Hematopoietic multipotent progenitor cell treated with erythropoietin and hydrocortisone succinate and interleukin-3 and kit ligand, for 8 days (in vitro differentiated cells): Measurements from ENCODE around the gene ATP6V1F.

ENCODE experiments used
- DNase-seq: peaks from one replicate; pipeline ENCODE4 v3.0.0-alpha.2; 2015

The ATP6V1F gene

DNA sequence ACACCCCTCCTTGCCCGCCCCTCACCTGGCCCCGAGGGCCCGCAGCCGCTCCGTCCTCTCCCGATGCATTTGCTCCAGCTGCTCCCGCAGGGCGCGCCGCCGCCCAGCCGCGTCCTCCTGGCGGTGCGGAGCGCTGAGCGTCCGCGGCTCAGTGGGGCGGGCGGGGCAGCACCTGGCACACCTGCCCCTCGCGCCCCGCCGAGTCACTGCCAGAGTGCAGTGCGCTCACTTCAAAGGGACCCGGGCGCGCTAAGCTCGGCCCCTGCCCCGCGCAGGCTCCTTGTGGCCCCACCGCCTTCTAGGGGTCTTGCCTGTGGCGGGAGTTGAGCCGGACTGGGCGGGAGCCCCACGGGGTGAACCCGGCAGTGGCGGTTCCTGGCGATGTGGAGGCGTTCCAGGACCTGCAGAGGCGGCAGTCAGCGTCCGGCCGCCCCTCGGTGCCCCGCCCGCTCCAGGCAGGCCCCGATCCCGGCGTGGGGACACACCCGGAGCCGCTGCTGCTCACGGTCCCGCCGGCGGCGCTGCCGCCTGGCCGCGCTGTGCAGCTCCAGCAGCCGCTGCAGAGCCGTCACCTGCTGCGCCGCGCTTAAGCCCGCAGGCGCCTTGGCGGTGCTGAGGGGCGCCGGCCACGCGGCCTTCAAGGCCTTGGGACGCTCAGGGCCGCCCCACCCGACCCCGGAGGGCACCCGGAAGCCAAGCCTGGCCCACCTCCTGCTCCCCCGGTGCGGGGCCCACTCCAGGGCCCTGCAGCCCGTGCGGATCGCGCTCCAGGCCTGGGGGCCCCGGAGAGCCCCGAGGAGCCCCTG, 6.7 kb downstream of the ATP6V1F start:
- DNase-seq: peak; percentile 51

DNA sequence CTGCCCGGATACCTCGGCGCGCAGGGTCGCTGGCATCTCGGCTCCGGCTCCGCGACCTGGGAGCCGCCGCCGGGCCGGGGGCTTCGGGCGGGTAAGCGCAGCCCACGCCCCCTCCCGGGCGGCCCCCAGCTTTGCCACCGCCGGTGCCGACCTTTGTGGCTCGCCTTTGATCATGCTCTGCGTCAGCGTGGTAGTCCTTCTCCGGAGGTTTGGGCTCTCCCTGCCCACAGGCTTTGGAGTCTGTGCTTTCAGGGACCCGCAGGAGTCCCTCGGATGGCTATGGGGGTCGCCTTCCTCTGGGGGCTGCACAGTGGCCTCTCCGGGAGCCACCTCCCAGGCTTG, 7.3 kb downstream of the ATP6V1F start:
- DNase-seq: no peak

DNA sequence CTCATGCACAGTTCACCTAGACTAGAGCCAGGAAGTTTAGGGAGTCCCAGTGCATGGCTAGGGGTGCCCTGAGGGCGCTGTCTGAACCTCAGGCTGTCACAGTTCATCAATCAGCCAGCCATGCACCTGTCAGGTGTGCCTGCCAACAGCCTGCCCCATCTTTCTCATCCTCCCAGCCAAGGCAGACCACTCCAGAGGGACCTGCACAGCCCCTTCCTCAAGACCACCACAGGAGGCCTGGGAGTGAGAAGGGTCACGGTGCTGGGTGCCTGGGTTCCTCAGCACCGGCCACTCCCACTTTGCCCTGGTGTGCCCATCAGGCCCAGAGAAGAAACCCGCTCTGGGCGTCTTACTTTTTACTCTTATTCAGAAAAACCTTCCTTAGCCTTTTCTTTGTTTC, 8.4 kb downstream of the ATP6V1F start:
- DNase-seq: no peak

DNA sequence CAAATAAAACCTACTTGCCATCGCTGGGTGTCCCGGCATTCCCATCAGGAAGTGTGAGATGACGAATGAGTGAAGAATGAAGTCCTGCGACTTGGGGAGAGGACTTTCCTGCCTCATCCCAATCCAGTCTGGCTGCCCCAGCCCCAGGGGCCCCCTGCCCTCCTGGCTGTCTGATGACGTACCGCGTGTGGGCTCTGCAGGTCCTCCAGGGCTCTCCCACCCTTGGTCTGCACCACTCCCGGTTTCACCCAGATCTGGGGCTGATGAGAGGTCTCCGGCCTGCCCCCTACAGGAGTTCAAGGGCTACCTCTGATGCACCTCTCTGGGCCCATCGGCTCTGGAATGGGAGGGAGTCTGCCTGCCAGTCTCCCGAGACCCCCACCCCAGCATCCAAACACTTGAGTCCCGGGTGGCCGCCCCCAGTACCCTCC, 9.8 kb downstream of the ATP6V1F start:
- no peak for DNase-seq

DNA sequence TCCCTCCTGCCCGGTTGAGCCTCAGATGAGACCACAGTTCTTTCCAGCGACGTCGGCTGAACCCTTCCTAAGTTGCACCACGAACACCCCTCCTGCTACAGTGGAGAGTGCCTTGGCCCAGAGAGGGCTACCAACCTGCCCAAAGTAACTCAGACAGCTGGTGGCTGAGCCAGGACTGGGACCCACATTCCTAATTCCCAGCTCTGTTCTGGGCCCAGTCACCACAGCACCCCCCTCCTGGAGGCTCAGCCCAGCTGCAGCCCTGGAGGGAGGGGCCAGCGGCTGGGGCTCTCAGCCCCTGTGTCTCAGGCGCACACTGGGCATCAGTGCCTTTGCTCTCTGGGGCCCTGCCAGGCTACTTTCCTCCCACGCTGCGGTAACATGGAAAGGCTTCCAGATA, 10.6 kb downstream of the ATP6V1F start:
- no peak for DNase-seq

DNA sequence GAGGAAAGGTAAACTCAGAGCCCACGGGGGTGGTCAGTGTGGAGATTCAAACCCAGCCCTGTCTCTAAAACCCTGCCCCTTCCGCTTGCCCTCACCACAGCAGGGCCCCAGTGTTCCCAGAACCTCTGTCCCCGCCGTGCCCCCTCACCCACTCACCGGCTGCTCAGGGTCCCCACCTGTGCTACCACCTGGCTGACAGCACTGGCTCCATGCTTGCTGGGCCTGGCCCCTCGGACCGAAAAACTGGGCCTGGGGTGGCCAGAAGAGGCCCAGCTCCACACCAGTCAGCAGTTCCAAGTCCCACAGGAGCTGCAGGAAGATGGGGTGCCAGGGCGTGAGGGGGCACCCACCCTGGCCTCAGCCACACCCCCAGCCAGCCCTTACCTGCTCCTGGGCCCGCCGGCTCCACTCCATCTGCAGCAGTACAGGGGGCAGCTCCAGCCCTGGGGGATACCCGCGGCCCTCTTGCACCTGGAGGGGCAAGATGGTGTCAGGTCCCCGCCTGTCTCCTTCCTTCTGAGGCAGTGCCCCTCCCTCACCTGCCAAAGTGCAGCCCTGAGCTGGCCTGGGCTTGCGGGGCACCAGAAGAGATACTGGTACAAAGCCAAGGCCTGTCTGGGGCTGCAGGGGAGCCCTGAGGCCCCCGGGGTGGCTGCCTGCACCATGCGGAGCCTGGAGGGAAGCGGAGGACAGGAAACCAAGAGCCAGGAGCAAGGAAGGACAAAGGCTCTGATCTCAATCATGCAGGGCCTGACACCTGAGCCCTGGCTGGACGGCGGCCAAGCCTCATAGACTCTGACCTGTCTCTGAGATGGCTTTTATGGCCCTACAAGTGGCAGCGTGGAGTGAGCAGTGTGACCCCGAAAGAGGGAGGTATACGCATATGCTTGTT, 11.7 kb downstream of the ATP6V1F start:
- no peak for DNase-seq

DNA sequence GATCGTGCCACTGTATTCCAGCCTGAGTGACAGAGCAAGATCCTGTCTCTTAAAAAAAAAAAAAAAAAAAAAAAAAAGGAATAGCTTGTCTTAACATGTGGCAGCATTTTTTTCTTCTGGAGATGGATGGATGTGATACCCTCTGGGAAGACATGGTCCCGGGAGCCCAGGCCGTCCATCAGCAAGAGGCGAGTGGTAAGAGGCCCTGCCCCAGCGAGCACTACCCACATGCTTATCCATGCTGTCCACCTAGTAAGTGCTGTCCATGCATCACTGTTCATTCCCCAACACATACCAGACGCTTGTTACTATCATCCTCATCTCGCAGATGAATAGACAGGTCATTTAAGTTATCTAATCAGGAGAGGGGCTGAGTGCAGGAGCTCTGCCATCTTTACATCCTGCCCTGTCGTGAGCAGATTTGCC, 12.9 kb downstream of the ATP6V1F start:
- DNase-seq: no peak

DNA sequence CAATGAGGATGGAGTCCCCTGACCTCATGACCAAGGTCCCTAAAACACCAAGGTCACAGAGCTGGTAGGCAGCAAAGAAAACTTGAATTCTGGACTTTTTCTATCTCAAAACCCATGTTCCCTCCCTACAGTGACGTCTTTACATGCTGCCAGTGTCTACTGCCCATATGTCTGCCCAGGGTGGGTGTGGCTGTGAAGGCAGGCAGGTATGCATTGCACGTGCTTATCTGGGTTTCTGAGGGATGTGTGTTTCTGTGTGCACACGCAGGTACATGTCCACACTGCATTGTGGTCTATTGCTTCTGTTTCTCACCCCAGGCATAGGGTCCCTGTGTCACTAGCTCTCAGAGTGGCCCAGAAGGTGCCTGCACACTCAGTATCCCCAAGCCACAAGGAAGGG, 13.5 kb downstream of the ATP6V1F start:
- no peak for DNase-seq

DNA sequence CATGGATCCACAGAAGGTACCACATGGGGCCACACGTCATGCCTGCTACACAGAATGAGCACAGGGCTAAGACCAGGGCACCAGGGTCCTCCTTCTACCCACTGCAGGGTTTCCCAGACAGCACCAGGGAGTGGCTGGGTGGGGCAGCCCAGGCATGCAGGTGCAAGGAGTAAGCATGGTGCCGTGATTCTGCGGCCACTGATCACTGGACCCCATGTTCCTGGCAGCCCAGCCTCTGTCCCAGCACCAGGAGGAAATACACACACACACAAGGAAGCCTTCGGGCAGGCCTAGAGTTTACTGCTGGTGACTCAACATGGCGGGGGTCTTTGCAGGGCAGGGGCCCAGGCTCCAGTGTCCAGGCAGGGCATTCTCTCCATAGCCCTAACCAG, 13.9 kb downstream of the ATP6V1F start:
- no peak for DNase-seq

DNA sequence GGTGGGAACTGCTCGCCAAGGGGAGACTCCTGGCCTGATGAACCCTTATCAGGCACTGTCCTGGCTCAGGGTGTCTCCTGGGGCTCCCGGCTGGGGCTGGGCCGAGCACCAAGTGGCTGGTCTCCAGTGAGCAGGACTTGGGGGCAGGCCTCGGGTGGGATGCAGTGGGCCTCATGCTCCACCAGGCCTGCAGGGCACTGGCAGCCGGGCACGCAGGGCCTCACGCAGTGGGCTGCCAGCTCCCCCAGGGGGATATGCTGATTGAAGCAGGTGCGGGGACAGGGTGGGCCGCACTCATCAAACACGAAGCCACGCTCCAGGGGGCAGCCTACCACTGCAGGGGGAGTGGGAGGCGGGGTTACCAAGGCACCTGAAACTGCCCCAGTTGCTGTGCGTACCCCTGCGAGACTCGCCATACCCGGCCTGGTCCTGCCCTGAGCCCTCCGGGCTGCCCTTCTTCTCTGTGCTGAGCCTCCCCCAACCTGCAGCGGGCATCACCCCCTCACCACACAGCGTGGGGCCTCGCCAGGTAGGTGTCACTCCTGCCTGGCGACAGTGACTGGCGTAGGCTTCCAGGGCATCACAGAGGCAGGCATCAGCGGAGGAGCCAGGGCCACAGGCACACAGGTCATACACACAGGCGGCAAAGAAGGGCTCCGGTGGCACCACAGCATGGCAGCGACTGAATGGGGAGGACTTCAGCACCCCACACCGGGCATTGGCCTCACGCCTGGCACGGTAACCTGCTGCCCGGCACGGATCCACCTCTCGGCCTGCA, 14.5 kb downstream of the ATP6V1F start:
- DNase-seq: no peak

DNA sequence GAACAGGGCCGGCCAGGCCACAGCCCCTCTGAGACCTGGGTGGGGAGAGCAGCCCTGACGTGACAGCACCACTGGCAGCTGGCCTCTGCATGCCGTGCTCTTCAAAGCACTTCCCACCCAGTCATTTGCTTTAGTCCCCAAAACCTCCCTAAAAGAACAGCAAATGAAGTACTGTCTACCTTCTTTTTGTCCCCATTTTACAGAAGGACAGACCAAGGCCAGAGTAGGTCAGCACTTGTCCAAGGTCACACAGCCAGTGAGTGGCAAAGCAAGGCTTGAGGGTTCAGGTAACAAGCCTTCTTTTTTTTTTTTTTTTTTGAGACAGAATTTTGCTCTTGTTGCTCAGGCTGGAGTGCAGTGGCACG, 15.1 kb downstream of the ATP6V1F start:
- DNase-seq: no peak

DNA sequence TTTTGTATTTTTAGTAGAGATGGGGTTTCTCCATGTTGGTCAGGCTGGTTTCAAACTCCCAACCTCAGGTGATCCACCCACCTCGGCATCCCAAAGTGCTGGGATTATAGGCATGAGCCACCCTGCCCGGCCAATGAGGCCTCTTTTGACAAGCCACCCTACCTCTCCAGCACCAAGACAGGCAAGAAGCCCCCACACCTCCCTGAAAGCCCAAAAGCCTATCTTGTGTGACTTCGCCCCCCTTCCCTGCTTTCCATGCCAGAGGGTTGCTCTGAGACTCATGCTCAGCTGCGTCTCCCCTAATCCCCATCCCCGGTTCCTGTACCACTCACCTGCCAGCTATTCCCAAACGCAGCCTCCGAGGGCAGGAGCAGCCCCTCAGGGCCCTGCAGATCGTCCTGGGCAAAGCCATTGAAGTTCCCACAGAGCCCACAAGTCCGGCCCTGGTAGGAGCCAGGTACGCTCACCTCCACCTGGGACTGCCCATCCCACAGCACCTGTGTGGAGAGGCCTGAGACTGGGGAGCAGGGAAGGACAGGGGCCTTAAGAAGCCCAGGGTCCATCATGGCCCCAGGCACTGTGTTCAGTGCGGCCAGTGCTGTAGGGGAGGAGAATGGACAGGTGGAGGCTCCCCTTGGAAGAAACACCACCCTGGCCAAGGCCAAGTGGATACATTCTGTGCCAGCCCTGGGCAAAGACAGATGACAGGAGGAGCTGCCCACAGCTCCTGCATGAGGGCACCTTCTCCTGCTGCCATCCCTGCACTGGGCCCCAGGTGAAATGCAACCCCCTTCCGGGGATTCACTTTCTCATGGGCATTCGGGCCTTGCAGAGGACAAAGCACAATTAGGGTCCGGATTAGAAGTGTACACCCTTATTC, 15.8 kb downstream of the ATP6V1F start:
- no peak for DNase-seq

DNA sequence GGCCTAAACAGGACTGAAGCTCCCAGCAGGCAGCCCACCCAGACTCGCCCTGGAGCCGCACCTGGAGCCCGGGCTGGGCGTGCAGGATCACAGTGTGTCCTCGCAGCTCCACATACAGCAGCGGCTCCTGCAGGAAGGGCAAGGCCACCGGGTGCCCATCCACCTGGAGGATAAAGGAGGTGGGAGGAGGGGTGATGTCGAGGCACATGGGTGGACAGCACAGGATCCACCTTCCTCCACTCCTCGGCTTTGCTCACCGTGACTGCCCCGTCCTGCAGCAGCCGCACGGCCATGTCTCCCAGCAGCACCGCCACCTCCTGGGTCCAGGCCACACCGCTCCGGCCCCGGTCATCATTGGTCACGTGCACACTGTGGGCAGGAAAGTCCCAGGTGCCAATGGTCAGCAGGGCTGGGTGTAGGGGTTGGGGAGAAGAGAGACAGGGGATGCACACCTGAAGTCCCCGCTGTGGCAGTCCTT, 16.8 kb downstream of the ATP6V1F start:
- DNase-seq: no peak

DNA sequence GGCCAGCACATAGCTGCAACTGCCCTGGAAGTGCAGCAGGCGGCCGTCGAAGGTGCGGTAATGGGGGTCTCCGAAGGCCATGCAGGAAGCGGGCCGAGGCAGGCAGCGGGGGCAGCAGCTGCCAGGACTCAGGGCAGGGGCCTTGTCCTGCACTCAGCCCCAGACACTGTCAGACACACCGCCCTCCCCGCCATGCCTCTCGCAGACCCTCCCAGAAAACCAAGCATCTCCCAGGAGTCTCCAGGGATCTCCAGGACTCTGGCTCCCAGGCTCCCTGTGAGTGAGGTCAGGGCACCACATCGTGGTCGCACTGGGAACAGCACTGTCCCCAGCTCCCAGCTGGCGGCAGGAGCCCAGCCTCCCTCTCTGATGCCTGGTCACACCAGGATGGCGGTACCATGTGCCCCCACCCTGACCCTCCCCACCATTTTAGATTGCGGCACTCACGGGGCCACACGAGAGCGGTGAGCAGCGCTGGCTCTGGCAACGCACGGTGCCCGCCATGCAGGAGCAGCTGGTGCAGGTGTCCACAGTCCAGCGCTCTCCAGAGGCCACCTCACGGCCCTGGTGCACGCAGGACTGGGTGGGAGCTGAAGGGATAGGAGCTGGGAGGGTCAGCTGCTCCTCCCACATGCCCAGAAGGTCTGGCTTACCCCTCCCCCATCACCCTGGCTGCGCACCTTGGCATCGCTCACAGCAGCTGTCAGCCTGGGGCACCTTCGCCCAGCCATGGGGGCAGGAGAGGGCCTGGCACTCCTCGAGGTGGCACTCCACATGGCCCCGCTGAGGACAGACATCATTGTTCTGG, 17.5 kb downstream of the ATP6V1F start:
- peak; percentile 22 for DNase-seq

DNA sequence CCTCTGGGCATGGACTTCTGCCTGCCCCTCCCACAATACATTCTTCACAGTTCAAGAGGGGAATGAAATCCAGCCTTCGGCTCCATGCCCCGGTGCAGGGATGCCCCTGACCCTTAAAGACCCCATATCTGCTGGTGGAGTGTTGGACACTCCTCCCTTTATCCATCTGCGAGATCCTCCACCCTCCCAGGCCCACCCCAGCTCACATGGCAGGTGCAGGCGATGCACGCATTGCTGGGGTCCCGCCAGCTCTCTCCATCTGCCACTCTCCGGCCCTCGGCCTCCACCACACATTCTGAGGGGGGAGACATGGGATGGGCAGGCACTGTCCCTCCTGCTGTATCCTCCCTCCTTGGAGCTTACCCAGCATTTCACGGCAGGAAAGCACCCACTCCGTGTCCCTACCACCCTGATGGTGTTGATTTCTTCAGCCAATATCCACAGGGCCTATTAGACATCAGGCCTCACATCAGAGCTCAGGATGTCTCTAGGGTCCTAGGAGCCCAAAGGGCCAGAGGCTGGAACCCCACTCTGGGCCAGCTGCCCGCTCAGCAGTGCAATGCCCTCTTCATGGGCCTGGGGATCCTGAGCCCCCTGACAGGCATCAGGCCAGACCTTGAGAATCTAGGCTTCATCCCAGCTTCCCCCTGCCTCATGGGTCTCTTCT, 18.3 kb downstream of the ATP6V1F start:
- no peak for DNase-seq

DNA sequence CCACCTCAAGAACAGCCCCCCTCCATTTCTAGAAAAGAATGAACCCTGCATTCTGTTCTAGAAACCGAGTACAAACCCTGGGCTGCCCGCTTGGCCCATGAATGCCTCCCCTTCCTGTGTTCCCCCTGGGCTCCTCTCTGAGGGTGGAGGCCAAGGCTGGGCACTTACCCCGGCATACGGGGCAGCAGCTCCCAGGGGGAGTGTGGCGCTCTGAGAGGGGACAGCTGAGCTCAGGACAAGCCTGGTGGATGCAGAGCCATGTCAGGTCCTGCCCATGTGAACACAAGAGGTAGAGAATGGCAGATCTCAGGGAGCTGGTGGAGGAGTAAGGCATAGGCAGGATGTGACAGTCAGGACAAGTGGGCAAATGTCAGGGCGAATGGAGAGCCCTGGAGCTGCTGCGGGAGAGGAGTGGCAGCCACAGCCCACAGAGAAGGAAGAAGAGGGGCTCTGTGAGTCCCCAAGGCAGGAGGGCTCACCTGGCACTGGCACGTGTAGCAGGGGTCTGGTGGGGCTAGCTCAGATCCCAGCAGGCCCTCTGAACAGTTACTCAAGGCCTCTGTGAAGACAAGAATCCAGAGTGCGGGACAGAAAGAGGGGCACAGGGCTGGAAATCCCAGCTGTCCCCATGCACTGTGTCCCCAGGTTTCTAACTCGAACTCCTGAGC, 18.9 kb downstream of the ATP6V1F start:
- no peak for DNase-seq

DNA sequence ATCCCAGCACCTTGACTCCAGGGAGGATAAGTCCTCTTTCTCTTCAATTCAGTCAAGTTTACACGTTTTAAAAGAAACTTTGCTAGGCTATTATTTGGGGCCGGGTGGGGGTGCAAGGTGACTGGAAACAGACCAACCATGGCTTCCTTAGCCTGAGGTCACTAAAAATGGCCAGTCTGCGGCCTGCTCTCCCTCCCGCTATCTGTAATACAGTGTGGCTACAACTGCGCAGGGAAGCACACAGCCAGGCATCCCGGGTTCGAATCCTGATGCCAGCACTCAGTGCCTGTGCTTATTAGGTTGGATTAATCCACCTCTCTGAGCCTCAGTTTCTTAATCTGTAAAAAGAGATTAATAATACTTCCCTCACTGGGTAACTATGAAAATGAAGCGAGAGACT, 19.5 kb downstream of the ATP6V1F start:
- DNase-seq: no peak

DNA sequence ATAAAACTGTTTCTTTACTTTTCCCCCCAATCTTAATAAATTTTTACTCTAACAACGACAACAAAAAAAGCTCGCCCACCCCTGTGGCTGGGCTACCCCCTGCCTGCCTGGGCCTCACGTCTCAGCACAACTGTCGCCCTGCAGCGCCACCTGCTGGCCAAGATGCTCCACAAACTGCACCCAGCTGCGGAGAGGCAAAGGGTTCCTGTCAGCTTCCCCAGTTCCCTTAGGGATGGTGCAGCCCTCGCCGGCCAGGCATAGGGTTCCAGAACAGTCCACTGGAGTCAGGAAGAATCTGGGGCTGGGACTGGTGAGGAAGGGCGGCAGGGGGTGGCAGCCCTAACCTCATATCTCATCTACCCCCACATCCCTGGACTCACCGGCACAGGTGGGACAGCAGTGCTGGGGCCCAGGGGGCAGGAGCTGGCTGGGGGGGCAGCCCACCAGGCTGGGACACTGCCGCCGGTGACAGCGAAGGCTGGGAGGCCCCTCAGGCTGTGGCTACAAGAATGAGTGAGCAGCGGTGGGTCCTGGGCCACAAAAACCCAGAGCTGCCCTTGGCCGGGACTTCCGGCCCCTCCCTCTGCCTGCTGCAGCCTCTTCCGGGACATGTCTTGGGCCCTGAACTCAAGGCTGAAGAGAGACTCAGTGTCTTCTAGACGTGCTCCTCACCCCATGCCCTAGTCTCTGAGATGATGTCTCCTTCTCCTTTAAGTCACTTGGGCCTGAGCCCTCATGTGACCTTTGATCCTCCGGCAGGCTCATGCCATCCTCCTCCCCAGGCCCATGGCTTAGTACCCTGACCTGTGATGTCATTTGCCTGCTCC, 21.2 kb downstream of the ATP6V1F start:
- DNase-seq: peak; percentile 77
